Central memory CD8-positive, alpha-beta T cell (primary cell): ENCODE data around the gene ELFN1.

Source experiments
- ATAC-seq: fragments of 150-1000 bp; cut with Tn5 transposase; replicated peaks from 2 replicates; pipeline ENCODE4 v1.10.0; 2022; ENCODE audit warnings: mild to moderate bottlenecking, moderate FRiP score, moderate number of reproducible peaks; ENCODE audit not compliant: poor library complexity, severe bottlenecking; ENCODE audit errors: extremely low read depth
- DNase-seq, 2 donors: peaks; one replicate each; pipeline ENCODE4 v3.0.0; 2021; ENCODE audit warnings: low spot score in 2 of 2
- H3K27ac Mint-ChIP-seq: one replicate; pipeline ENCODE4 v1.8.0; 2022; ENCODE audit warnings: low read depth, mild to moderate bottlenecking, moderate library complexity, mixed read lengths
- H3K27me3 Mint-ChIP-seq: one replicate; pipeline ENCODE4 v1.8.0; 2022; ENCODE audit warnings: mixed read lengths
- H3K36me3 Mint-ChIP-seq: one replicate; pipeline ENCODE4 v1.8.0; 2022; ENCODE audit warnings: mild to moderate bottlenecking, moderate library complexity, mixed read lengths; ENCODE audit not compliant: insufficient read depth
- H3K4me1 Mint-ChIP-seq: one replicate; pipeline ENCODE4 v1.8.0; 2022; ENCODE audit warnings: mixed read lengths
- H3K4me3 Mint-ChIP-seq: one replicate; pipeline ENCODE4 v1.8.0; 2022; ENCODE audit warnings: mild to moderate bottlenecking, moderate library complexity, mixed read lengths
- H3K9me3 Mint-ChIP-seq: one replicate; pipeline ENCODE4 v1.8.0; 2022; ENCODE audit warnings: mixed read lengths

The ELFN1 gene

GRCh38 chr7:1691601-1692514 lies 21.8 kb downstream of the ELFN1 start:
- DNase-seq, result no peak
- Mint-ChIP-seq H3K36me3 (no peaks in the 10 kb centered on the region), H3K27me3 (peaks cover 15% of the 10 kb centered on the region), H3K27ac (no peak overlapping the region), H3K9me3 (no peaks in the 10 kb centered on the region), H3K4me3 (no peak overlapping the region), H3K4me1 (no peaks in the 10 kb centered on the region)
- ATAC-seq, result no peak

- no peak overlapping the region for H3K4me3 Mint-ChIP-seq
- H3K9me3 Mint-ChIP-seq, result no peaks in the 10 kb centered on the region
- ATAC-seq (no peak), DNase-seq (no peak)
- H3K27ac Mint-ChIP-seq, result no peak overlapping the region
- no peaks in the 10 kb centered on the region for H3K36me3 Mint-ChIP-seq
- no peaks in the 10 kb centered on the region for H3K4me1 Mint-ChIP-seq
- peaks cover 15% of the 10 kb centered on the region for H3K27me3 Mint-ChIP-seq
Measured at GRCh38 chr7:1692515-1693418, 22.7 kb downstream of the ELFN1 start.

- Mint-ChIP-seq H3K27ac (no peak overlapping the region), H3K4me1 (no peaks in the 10 kb centered on the region), H3K9me3 (no peaks in the 10 kb centered on the region), H3K27me3 (peaks cover 15% of the 10 kb centered on the region), H3K36me3 (no peaks in the 10 kb centered on the region), H3K4me3 (no peak overlapping the region)
- ATAC-seq, result no peak
- DNase-seq, result no peak
Measured at GRCh38 chr7:1693419-1693990, 23.4 kb downstream of the ELFN1 start.

- Mint-ChIP-seq H3K4me1 (no peaks in the 10 kb centered on the region), H3K9me3 (no peaks in the 10 kb centered on the region), H3K36me3 (no peaks in the 10 kb centered on the region), H3K27ac (no peak overlapping the region), H3K27me3 (peaks cover 15% of the 10 kb centered on the region), H3K4me3 (no peak overlapping the region)
- ATAC-seq (no peak), DNase-seq (no peak)
Measured at GRCh38 chr7:1693991-1694524, 24.0 kb downstream of the ELFN1 start.

DNA sequence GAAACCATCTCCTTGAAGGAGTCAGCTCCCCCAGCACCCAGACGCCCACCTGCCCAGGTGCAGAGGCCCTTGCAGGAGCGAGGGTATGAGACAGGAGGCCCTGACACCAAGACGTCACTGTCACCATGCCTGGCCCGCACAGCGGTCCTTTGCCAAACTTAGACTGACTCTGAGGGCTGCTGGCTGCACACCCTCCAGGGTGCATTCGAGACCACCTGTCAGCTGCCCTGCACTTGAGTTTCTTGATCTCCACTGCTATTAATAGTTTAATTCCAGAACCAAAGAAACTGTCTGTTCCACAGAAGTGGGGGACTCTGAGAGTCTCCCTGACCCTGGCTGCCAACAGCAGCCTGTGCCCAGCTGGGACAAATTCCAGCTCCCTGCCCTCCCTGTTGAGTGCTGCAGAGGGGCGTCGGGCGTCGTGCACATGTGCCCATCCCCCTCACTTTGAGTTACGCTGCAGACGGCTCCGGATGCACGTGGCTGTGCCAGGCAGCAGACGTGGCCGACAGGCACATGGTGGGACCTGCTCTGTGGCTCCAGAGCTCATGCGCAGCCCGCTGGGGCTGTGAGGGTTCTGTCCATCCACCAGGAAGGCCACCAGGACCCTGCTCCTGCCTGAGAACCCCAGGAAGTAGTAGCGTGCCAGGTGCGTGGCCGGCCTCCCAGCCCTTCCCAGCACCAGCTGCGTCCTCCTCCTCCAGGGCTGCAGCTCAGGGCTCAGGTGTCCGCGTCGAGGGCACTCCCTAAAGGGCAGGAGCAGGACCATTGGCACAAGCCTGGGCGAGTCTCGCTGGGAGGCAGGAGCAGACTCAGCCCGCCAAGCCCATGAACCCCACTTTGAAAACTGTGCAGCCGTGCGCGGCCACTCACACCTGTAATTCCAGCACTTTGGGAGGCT lies 24.8 kb downstream of the ELFN1 start:
- ATAC-seq (no peak), DNase-seq (no peak)
- H3K36me3 Mint-ChIP-seq, result no peaks in the 10 kb centered on the region
- H3K4me1 Mint-ChIP-seq, result no peaks in the 10 kb centered on the region
- no peak overlapping the region for H3K27ac Mint-ChIP-seq
- H3K9me3 Mint-ChIP-seq, result no peaks in the 10 kb centered on the region
- H3K4me3 Mint-ChIP-seq, result no peak overlapping the region
- H3K27me3 Mint-ChIP-seq, result peaks cover 10% of the 10 kb centered on the region

DNA sequence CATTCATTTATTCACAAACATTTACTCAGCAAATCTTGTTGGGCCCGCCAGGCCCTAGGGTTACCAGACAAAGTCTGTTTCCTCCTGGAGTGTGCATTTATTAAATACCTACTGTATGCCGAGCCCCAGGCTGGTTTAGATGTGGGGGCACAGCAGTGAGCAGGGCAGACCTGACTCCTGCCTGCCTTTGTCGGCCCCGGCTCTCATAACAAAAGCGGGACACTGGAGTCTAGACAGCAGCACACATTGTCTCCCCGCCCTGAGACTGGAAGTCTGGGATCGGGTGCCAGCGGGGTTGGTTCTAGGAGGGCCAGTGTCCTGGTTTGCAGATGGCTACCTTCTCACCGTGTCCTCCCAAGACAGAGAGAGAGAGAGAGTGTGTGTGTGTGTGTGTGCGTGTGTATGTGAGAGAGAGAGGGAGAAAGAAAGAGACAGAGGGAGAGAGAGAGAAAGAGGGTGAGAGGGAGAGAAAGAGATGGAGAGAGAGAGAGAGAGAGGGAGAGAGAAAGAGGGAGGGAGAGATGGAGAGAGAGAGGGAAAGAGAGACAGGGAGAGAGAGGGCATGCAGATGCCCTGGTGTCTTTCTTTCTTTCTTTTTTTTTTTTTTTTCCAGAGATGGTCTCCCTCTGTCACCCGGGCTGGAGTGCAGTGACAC lies 25.9 kb downstream of the ELFN1 start:
- DNase-seq, result no peak
- no peaks in the 10 kb centered on the region for H3K9me3 Mint-ChIP-seq
- H3K36me3 Mint-ChIP-seq, result no peaks in the 10 kb centered on the region
- H3K4me3 Mint-ChIP-seq, result no peak overlapping the region
- H3K27me3 Mint-ChIP-seq, result peaks cover 10% of the 10 kb centered on the region
- H3K4me1 Mint-ChIP-seq, result no peaks in the 10 kb centered on the region
- no peak for ATAC-seq
- no peak overlapping the region for H3K27ac Mint-ChIP-seq

GRCh38 chr7:1696671-1697498 lies 26.8 kb downstream of the ELFN1 start:
- H3K4me1 Mint-ChIP-seq, result no peaks in the 10 kb centered on the region
- peaks cover 16% of the 10 kb centered on the region for H3K27me3 Mint-ChIP-seq
- no peak overlapping the region for H3K4me3 Mint-ChIP-seq
- H3K36me3 Mint-ChIP-seq, result no peaks in the 10 kb centered on the region
- no peak overlapping the region for H3K27ac Mint-ChIP-seq
- H3K9me3 Mint-ChIP-seq, result no peaks in the 10 kb centered on the region
- DNase-seq (no peak), ATAC-seq (no peak)

DNA sequence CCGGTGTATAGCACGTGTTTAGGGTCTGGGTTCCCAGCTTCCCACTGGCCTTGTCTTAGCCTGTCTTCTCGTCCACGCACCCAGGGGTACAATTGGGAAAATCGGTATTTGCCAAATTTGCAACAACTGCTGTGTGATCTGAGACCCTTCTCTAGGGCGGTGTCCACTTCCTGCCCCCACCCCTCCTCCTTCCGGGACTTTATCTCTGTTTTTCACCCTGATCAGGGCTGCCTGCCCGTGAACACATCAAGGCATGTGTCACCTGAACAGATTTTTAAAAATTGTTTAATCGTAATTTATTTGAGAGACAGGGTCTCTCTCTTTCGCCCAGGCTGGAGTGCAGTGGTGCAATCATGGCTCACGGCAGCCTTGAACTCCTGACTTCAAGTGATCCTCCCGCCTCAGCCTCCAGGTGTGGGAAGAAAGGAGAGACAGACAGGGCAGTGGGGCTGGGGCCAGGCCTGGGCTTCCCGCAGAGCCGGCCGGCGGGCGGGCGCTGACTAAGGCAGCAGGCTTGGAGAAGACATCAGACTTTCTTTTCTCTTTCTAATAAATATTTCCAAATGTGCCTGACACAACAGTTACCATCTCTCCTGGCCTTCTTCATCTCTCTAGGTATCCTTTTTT lies 27.5 kb downstream of the ELFN1 start:
- DNase-seq, result no peak
- no peak overlapping the region for H3K27ac Mint-ChIP-seq
- no peaks in the 10 kb centered on the region for H3K36me3 Mint-ChIP-seq
- H3K4me3 Mint-ChIP-seq, result no peak overlapping the region
- H3K9me3 Mint-ChIP-seq, result peaks cover 2% of the 10 kb centered on the region
- ATAC-seq, result no peak
- H3K4me1 Mint-ChIP-seq, result no peaks in the 10 kb centered on the region
- H3K27me3 Mint-ChIP-seq, result peaks cover 22% of the 10 kb centered on the region

DNA sequence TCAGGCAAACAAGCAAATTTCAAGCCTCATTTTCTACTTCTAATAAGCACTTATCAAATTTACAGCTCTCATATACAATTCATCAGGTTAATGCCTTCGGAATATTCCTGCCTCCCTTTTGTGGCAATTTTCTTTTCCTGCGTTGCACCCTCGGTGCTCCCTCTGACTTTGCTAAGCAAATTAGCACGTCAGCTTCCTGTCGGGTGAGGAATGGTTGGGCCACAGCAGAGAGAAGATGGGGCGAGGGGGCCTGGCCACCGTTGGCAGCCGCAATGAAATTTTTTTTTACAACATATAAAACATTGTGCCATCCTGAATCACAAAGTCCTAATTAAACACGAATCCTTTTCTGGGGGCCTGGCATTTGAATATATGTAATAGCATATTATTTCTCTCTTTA lies 28.1 kb downstream of the ELFN1 start:
- no peaks in the 10 kb centered on the region for H3K36me3 Mint-ChIP-seq
- ATAC-seq, result no peak
- H3K27ac Mint-ChIP-seq, result no peak overlapping the region
- no peaks in the 10 kb centered on the region for H3K4me1 Mint-ChIP-seq
- peaks cover 28% of the 10 kb centered on the region for H3K27me3 Mint-ChIP-seq
- H3K9me3 Mint-ChIP-seq, result peaks cover 8% of the 10 kb centered on the region
- no peak overlapping the region for H3K4me3 Mint-ChIP-seq
- no peak for DNase-seq

DNA sequence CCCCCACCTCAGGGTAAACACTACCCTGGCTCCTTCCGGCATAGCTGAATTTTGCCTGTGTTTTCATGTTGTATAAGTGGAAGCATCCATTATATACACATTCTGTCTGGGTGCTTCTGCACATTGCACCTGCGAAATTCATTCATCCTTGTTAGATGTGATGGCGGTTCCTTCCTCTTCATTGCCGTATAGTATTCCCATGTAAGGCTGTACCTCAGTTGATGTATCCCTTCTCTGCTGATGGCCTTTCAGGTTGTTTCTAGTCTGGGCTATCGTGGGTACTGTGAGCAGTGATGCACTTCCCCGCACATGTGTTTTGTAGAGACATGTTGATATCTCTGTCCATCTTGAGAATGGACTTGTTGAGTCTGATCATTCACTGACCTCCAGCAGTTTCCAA lies 28.9 kb downstream of the ELFN1 start:
- Mint-ChIP-seq H3K9me3 (peaks cover 9% of the 10 kb centered on the region), H3K4me3 (no peak overlapping the region)
- no peak for ATAC-seq

More for the DNA sequence above, 28.9 kb downstream of the ELFN1 start:
- no peak overlapping the region for H3K27ac Mint-ChIP-seq
- no peaks in the 10 kb centered on the region for H3K36me3 Mint-ChIP-seq
- no peaks in the 10 kb centered on the region for H3K4me1 Mint-ChIP-seq
- H3K27me3 Mint-ChIP-seq, result peaks cover 32% of the 10 kb centered on the region
- DNase-seq, result no peak
